Fibroblast of mammary gland (primary cell): ENCODE measurements around the gene GART.

Experiments used
- DNase-seq: peaks from one replicate; pipeline ENCODE4 v3.0.0-alpha.2; 2010; ENCODE audit warnings: low read depth
- H3K4me3 ChIP-seq: 2 replicates; pipeline ENCODE4 v1.5.1; 2011; ENCODE audit warnings: low read depth, mild to moderate bottlenecking, low read length, moderate library complexity; ENCODE audit not compliant: control insufficient read depth
- CTCF ChIP-seq: conservative IDR thresholded peaks from 2 replicates; pipeline ENCODE4 v1.5.1; 2011; ENCODE audit warnings: low read depth, low read length, inconsistent platforms; ENCODE audit not compliant: control insufficient read depth, insufficient read depth

Gene GART

GRCh38 chr21:33562389-33562788 is 20.5 kb upstream of the GART start:
- no peak for TF ChIP-seq CTCF
- H3K4me3 ChIP-seq, result no peak overlapping the region
- no peak for DNase-seq

GRCh38 chr21:33561373-33561772 is 19.5 kb upstream of the GART start:
- DNase-seq, result no peak
- no peak for TF ChIP-seq CTCF

GRCh38 chr21:33560965-33561364 is 19.0 kb upstream of the GART start:
- TF ChIP-seq CTCF, result no peak
- no peak overlapping the region for H3K4me3 ChIP-seq
- no peak for DNase-seq

More at GRCh38 chr21:33561373-33561772, 19.5 kb upstream of the GART start:
- H3K4me3 ChIP-seq, result no peak overlapping the region

GRCh38 chr21:33559813-33560212 is 17.9 kb upstream of the GART start:
- TF ChIP-seq CTCF, result no peak
- H3K4me3 ChIP-seq, result no peak overlapping the region
- no peak for DNase-seq

- DNase-seq, result no peak
- H3K4me3 ChIP-seq, result no peak overlapping the region
- no peak for TF ChIP-seq CTCF
Observed at GRCh38 chr21:33558777-33559421, 17.0 kb upstream of the GART start.

GRCh38 chr21:33557447-33557846 is 15.5 kb upstream of the GART start:
- H3K4me3 ChIP-seq, result no peak overlapping the region
- DNase-seq, result no peak
- TF ChIP-seq CTCF, result no peak

- DNase-seq, result no peak
- TF ChIP-seq CTCF, result no peak
Observed at GRCh38 chr21:33554982-33555344, 13.0 kb upstream of the GART start.

More at GRCh38 chr21:33554982-33555344, 13.0 kb upstream of the GART start:
- H3K4me3 ChIP-seq, result no peak overlapping the region
